Right lobe of liver (tissue), 6 donors: Measurements from ENCODE around the gene RAD21L1. TPM values are rescaled to one million over a fixed set of nuclear protein-coding genes. Genes with fewer than 3 reads are reported as not detected.

Source experiments
- ATAC-seq, 4 donors: fragments of 200-7000 bp; cut with Tn5 transposase; one replicate each; pipeline ENCODE4 v1.9.1; 2020; ENCODE audit warnings: mild to moderate bottlenecking in 4 of 4, moderate library complexity in 4 of 4
- DNase-seq, 3 donors: peaks; one replicate each; pipeline ENCODE4 v3.0.0-alpha.2; 2020
- H3K27ac ChIP-seq, 3 donors: fragments of 200-600 bp; one replicate each; pipeline ENCODE4 v1.8.0; 2022
- H3K27me3 ChIP-seq, 2 donors: fragments of 200-600 bp; one replicate each; pipeline ENCODE4 v1.8.0; 2022
- H3K36me3 ChIP-seq, 4 donors: fragments of 200-600 bp; sonication (generic) in 1 of 4; one replicate each; pipeline versions ENCODE4 v1.5.1 to v1.8.0; 2017 to 2022; ENCODE audit warnings: control low read depth in 1 of 4
- H3K4me1 ChIP-seq, 4 donors: fragments of 200-600 bp; sonication (generic) in 1 of 4; one replicate each; pipeline versions ENCODE4 v1.5.1 to v1.8.0; 2017 to 2022; ENCODE audit warnings: control low read depth in 1 of 4
- H3K4me3 ChIP-seq, 3 donors: fragments of 200-600 bp; one replicate each; pipeline ENCODE4 v1.8.0; 2022
- H3K9me3 ChIP-seq, 4 donors: fragments of 200-600 bp; sonication (generic) in 1 of 4; one replicate each; pipeline versions ENCODE4 v1.5.1 to v1.8.0; 2017 to 2022; ENCODE audit warnings: control low read depth in 1 of 4
- CTCF ChIP-seq, 4 donors: fragments of 200-600 bp in 3 of 4; fragments of 450-650 bp in 1 of 4; IDR thresholded peaks; one replicate each; pipeline versions ENCODE4 v1.5.1 to v1.8.0; 2016 to 2022; ENCODE audit warnings: antibody characterized with exemption in 4 of 4, mild to moderate bottlenecking in 2 of 4
- POLR2A ChIP-seq: fragments of 450-650 bp; IDR thresholded peaks from one replicate; pipeline ENCODE4 v1.6.1; 2017; ENCODE audit warnings: antibody characterized with exemption, mild to moderate bottlenecking
- WGBS: methylation state at CpG from one replicate; pipeline ENCODE4 v1.1.6; 2018; ENCODE audit warnings: low coverage, low lambda C conversion rate; ENCODE audit not compliant: insufficient coverage; ENCODE audit errors: missing lambda C conversion rate; 5-methylcytosine and 5-hydroxymethylcytosine counted together
- intact Hi-C, 2 donors: fragments of 100-400 bp; cut with DNase I; formaldehyde crosslinking; loops; one replicate each; pipeline versions ENCODE4 v1.11.2 to v1.14.1; 2022
- total RNA-seq, 6 experiments: library from RNA; depleted of rRNA in 2 of 6; stranded (reverse); fragments of >200 nt in 2 of 6; fragmentation: NEBNext Ultra II Directional in 3 of 6; extraction: Animal tissue kit (Norgen Biotek cat#: 25700) in 3 of 6; gene quantifications; one replicate each; pipeline versions ENCODE4 v1.1.0 to v1.2.4, GENCODE V29; 2016 to 2023
- donor health status: DM: no; HTN: yes; CAD: no.
- donor health status: DM: no; HTN: no; CAD: no.
- donor health status: DM: no; HTN: no; CAD: no.
- donor health status: DM: no; HTN: yes; CAD: no.
- donor health status: DM: no; HTN: yes; CAD: no.

RAD21L1 gene
- total RNA-seq, 6 experiments from 2014 or later = not detected

GRCh38 chr20:1275919-1276318 lies 50.1 kb downstream of the RAD21L1 start:
- no peaks in the 10 kb centered on the region for H3K9me3 ChIP-seq
- ATAC-seq (no peak), DNase-seq (no peak)
- no peaks in the 10 kb centered on the region for H3K4me1 ChIP-seq
- H3K27me3 ChIP-seq = no peaks in the 10 kb centered on the region
- H3K27ac ChIP-seq = no peak overlapping the region
- H3K4me3 ChIP-seq = no peak overlapping the region
- WGBS = no CpG with 5 or more reads among the region's 2 CpGs
- intact Hi-C loops = no loop called here
- H3K36me3 ChIP-seq = no peaks in the 10 kb centered on the region
- no peak for TF ChIP-seq CTCF (IDR thresholded peaks at IDR 0.05)
- no peak for TF ChIP-seq POLR2A

DNA sequence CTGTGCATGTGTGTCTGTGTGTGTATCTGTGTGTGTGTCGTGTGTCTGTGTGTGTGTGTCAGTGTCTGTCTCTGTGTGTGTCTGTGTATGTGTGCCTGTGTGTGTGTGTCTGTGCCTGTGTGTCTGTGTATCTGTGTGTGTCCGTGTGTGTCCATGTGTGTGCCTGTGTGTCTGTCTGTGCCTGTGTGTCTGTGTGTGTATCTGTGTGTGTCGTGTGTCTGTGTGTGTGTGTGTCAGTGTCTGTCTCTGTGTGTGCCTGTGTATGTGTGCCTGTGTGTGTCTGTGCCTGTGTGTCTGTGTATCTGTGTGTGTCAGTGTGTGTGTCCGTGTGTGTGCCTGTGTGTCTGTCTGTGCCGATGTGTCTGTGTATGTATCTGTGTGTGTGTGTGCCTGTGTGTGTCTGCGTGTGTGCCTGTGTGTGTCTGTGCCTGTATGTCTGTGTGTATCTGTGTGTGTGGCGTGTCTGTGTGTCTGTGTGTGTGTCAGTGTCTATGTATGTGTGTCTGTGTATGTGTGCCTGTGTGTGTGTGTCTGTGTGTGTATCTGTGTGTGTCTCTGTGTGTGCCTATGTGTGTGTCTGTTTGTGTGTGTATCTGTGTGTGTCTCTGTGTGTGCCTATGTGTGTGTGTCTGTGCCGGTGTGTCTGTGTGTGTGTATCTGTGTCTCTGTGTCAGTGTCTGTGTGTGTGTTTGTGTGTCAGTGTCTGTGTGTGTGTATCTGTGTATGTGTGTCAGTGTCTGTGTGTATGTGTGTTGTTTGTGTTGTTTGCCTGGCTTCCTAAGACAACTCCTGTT lies 51.9 kb downstream of the RAD21L1 start:
- no peak for TF ChIP-seq CTCF (IDR thresholded peaks at IDR 0.05)
- no peak for TF ChIP-seq POLR2A
- no peak for ATAC-seq

DNA sequence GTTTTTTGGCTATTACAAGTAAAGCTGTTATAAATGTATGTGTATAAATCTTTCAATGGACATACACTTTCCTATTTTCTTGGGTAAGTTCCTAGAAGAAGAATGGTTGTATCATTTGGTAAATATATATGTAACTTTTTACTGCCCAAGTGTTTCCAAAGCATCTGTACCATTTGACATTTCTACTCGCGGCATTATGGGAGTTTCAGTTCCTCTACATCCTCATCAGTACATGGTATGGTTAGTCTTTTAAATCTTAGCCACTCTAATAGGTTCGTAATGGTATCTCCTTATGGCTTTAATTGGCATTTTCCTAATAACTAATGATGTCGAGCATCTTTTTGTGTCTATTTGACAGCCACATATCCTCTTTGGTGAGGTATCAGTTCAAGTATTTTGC lies 53.1 kb downstream of the RAD21L1 start:
- 84% methylated on average over 4 of the region's 4 CpGs for WGBS

More for the DNA sequence above, 51.9 kb downstream of the RAD21L1 start:
- 60% methylated on average over 1 of the region's 8 CpGs for WGBS
- H3K4me3 ChIP-seq = no peak overlapping the region
- intact Hi-C loops = no loop called here
- no peaks in the 10 kb centered on the region for H3K36me3 ChIP-seq
- H3K9me3 ChIP-seq = no peaks in the 10 kb centered on the region
- H3K27me3 ChIP-seq = no peaks in the 10 kb centered on the region
- H3K4me1 ChIP-seq = peaks cover 0 to 5% (median 0%) of the 10 kb centered on the region in 4 donors
- no peak for DNase-seq
- H3K27ac ChIP-seq = no peak overlapping the region

DNA sequence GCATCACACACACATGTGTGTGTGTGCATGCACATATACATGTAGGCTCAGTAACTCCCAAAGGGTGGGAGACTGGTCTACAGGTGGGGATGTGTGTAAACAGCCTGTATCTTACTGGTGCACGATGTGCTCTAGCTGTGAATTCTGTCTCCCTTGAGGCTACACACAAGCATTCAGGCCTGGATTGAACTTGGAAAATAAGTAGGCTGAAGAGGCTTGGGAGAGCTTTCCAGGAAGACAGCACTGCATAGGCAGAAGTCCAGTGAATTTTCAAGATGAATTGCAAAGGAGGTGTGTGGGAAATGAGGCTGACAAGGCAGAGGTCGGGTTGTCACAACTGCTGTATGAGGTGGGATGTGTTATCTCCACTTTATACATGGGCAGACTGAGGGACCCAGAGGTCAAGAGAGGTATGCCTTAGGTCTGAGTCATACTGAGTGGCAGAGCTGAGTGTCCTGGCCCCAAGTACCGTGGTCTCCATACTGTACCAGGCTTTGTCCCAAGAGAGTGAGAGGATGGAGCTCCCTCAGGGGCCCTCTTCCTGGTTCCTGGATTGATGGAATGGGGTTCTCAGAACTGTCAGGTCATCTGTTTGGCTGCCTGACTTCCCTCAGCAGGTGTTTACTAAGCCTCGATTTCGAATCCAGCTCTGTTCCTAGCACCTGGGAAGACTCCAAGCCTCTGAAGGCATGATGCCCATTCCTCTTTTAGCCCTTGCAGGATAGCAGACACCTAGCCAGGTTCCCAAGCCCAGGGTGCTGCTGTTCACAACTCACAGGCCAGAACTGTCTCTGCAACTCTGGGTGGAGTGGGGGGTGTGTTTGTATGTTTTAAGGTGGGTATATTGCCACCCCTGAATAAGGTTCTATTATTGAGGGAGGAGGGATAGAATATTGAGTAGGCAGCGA lies 54.6 kb downstream of the RAD21L1 start:
- 68% methylated on average over 5 of the region's 6 CpGs for WGBS
- no peaks in the 10 kb centered on the region for H3K27me3 ChIP-seq

More for the DNA sequence above, 53.1 kb downstream of the RAD21L1 start:
- no peak overlapping the region for H3K4me3 ChIP-seq
- H3K27me3 ChIP-seq = no peaks in the 10 kb centered on the region
- peaks cover 0 to 5% (median 0%) of the 10 kb centered on the region in 4 donors for H3K4me1 ChIP-seq
- TF ChIP-seq CTCF (IDR thresholded peaks at IDR 0.05) = no peak
- no peak for TF ChIP-seq POLR2A
- DNase-seq (no peak), ATAC-seq (no peak)
- intact Hi-C loops = no loop called here
- no peaks in the 10 kb centered on the region for H3K9me3 ChIP-seq
- no peaks in the 10 kb centered on the region for H3K36me3 ChIP-seq
- H3K27ac ChIP-seq = no peak overlapping the region

More for the DNA sequence above, 54.6 kb downstream of the RAD21L1 start:
- intact Hi-C loops = no loop called here
- Histone ChIP-seq H3K4me3 (no peak overlapping the region), H3K27ac (no peak overlapping the region), H3K4me1 (peaks cover 0 to 5% (median 0%) of the 10 kb centered on the region in 4 donors), H3K9me3 (no peaks in the 10 kb centered on the region), H3K36me3 (no peaks in the 10 kb centered on the region)
- ATAC-seq (no peak), DNase-seq (no peak)
- TF ChIP-seq CTCF (IDR thresholded peaks at IDR 0.05) = no peak
- TF ChIP-seq POLR2A = no peak
